AG04449 (cell line): ENCODE results near the gene ECE2.

Experiments
- CTCF ChIA-PET: fragments of 350-600 bp; formaldehyde crosslinking; extraction: SDS; loops from one replicate; lab custom pipeline; 2021; ENCODE audit warnings: antibody characterized with exemption; lab: Yijun Ruan, JAX
- POLR2A ChIA-PET: fragments of 400-600, 350-600 bp; formaldehyde crosslinking; extraction: SDS; loops from one replicate; lab custom pipeline; 2020; ENCODE audit warnings: antibody characterized with exemption, inconsistent platforms; lab: Yijun Ruan, JAX
- DNase-seq: peaks from one replicate; pipeline ENCODE4 v3.0.0-alpha.2; 2010; ENCODE audit warnings: low read depth, low spot score
- H3K4me3 ChIP-seq: 2 replicates; pipeline ENCODE4 v1.5.1; 2011; ENCODE audit warnings: low read depth, mild to moderate bottlenecking, control low read depth, low read length
- CTCF ChIP-seq: IDR thresholded peaks from one replicate; pipeline ENCODE4 v1.5.1; 2011; ENCODE audit warnings: mild to moderate bottlenecking, moderate library complexity, low read length, control low read depth, inconsistent platforms; ENCODE audit not compliant: insufficient read depth; ENCODE audit errors: missing control alignments

The ECE2 gene

GRCh38 chr3:184291044-184291737, 15.4 kb downstream of the ECE2 start:
- TF ChIP-seq CTCF = no peak
- ChIA-PET CTCF (interaction anchor here (0.6 to 1.9 kb wide), 8 partner anchors 12 to 407 kb away, joined by 3 to 9 read pairs (median 4); partner anchors contain the start of gene PARL), POLR2A (no interaction called here)

GRCh38 chr3:184291738-184292445, 16.1 kb downstream of the ECE2 start:
- ChIA-PET CTCF (interaction anchor here (1.1 to 1.6 kb wide), 4 partner anchors 11 to 401 kb away, joined by 3 to 9 read pairs (median 4); no protein-coding TSS in a partner anchor), POLR2A (no interaction called here)
- no peak overlapping the region for H3K4me3 ChIP-seq
- DNase-seq = no peak
- no peak for TF ChIP-seq CTCF

More at GRCh38 chr3:184291044-184291737, 15.4 kb downstream of the ECE2 start:
- DNase-seq = no peak
- no peak overlapping the region for H3K4me3 ChIP-seq

- ChIA-PET POLR2A (no interaction called here), CTCF (interaction anchor here (0.9 to 1.6 kb wide), 4 partner anchors 9 to 161 kb away, joined by 3 to 4 read pairs (median 3); partner anchors contain the start of genes CAMK2N2 and EIF2B5)
- DNase-seq = no peak
- no peak overlapping the region for H3K4me3 ChIP-seq
- TF ChIP-seq CTCF = no peak
These were observed 19.9 kb downstream of the ECE2 start for GRCh38 chr3:184295771-184296170.

- H3K4me3 ChIP-seq = no peak overlapping the region
- CTCF ChIA-PET = interaction anchor here (2.0 kb wide), 1 partner anchor 69 kb away, joined by 5 read pairs; no protein-coding TSS in a partner anchor
- DNase-seq = no peak
- POLR2A ChIA-PET = no interaction called here
- no peak for TF ChIP-seq CTCF
These were observed 20.8 kb downstream of the ECE2 start for GRCh38 chr3:184296616-184297015.

- POLR2A ChIA-PET = interaction anchor here (0.8 to 1.3 kb wide), 3 partner anchors 11 to 38 kb away, joined by 3 to 4 read pairs (median 4); no protein-coding TSS in a partner anchor
- DNase-seq = peak; percentile 59
- H3K4me3 ChIP-seq = peak within 1 kb of the TSS; percentile 85
- CTCF ChIA-PET = interaction anchor here (1.2 to 2.0 kb wide), 3 partner anchors 10 to 71 kb away, joined by 3 to 5 read pairs (median 5); partner anchors contain the start of gene EEF1AKMT4
- TF ChIP-seq CTCF = no peak
These were observed 23.1 kb downstream of the ECE2 start, which contains the start of gene PSMD2 for GRCh38 chr3:184298759-184299487. TSS of gene PSMD2 (plus strand) at chr3:184299241. CDS start at chr3:184299267, 26 bp downstream.
